HEK293 (cell line): Measurements from ENCODE around the gene TAF1B.

Source experiments
- CTCF ChIA-PET: fragments of 350-600 bp; formaldehyde crosslinking; extraction: SDS; loops from one replicate; lab custom pipeline; 2021; ENCODE audit warnings: antibody characterized with exemption; lab: Yijun Ruan, JAX
- POLR2A ChIA-PET: fragments of 300-600 bp; formaldehyde crosslinking; extraction: SDS; loops from one replicate; lab custom pipeline; 2020; ENCODE audit warnings: antibody characterized with exemption, inconsistent platforms; lab: Yijun Ruan, JAX
- H3K27ac ChIP-seq: fragments of 200-500 bp; sonication (Bioruptor generic); 2 replicates; pipeline ENCODE4 v1.5.1; 2014; ENCODE audit warnings: low read depth, low read length, control low read depth, inconsistent platforms; ENCODE audit errors: extremely low read depth
- H3K36me3 ChIP-seq, 2 experiments: fragments of 200-500 bp in 1 of 2; sonication (Bioruptor generic) in 1 of 2; 1 replicate in 1 of 2; 2 replicates in 1 of 2; pipeline ENCODE4 v1.5.1; 2014 to 2017; ENCODE audit warnings: inconsistent platforms in 2 of 2, low read length in 2 of 2; ENCODE audit not compliant: control insufficient read depth in 2 of 2, insufficient read depth in 1 of 2
- H3K4me1 ChIP-seq: fragments of 200-500 bp; sonication (Bioruptor generic); 2 replicates; pipeline ENCODE4 v1.5.1; 2014; ENCODE audit warnings: mild to moderate bottlenecking, low read length, inconsistent platforms; ENCODE audit not compliant: control insufficient read depth, insufficient read depth
- H3K4me3 ChIP-seq: 2 replicates; pipeline ENCODE4 v1.5.1; 2011; ENCODE audit warnings: low read depth, mild to moderate bottlenecking, control low read depth, low read length, moderate library complexity
- H3K9me3 ChIP-seq: fragments of 200-500 bp; sonication (Bioruptor generic); 2 replicates; pipeline ENCODE4 v1.5.1; 2014; ENCODE audit warnings: low read depth, low read length, inconsistent platforms; ENCODE audit not compliant: control insufficient read depth, insufficient read depth
- GLIS2 ChIP-seq: fragments of 450-650 bp; formaldehyde crosslinking; IDR thresholded peaks from 2 replicates; pipeline ENCODE4 v1.5.1; 2016; ENCODE audit warnings: missing biosample characterization, missing genetic modification characterization
- HOXC10 ChIP-seq: sonication (generic); formaldehyde crosslinking; IDR thresholded peaks from 2 replicates; pipeline ENCODE4 v1.8.1; 2023; ENCODE audit warnings: mild to moderate bottlenecking, missing genetic modification reagents
- TRIM28 ChIP-seq: IDR thresholded peaks from 2 replicates; pipeline ENCODE4 v1.6.1; 2011; ENCODE audit warnings: low read length, control low read depth, borderline replicate concordance
- WT1 ChIP-seq: fragments of 450-650 bp; formaldehyde crosslinking; IDR thresholded peaks from 2 replicates; pipeline ENCODE4 v1.5.1; 2016; ENCODE audit warnings: missing biosample characterization, missing genetic modification characterization
- YY1 ChIP-seq: fragments of 450-650 bp; formaldehyde crosslinking; IDR thresholded peaks from 2 replicates; pipeline ENCODE4 v1.5.1; 2018; ENCODE audit warnings: missing biosample characterization, missing genetic modification characterization
- ZBTB17 ChIP-seq: fragments of 450-650 bp; formaldehyde crosslinking; IDR thresholded peaks from 2 replicates; pipeline ENCODE4 v1.5.1; 2016; ENCODE audit warnings: missing biosample characterization, missing genetic modification characterization
- ZNF138 ChIP-seq: fragments of 450-650 bp; formaldehyde crosslinking; IDR thresholded peaks from 2 replicates; pipeline ENCODE4 v1.5.1; 2016; ENCODE audit warnings: missing biosample characterization, missing genetic modification characterization, borderline replicate concordance
- ZNF561 ChIP-seq: fragments of 450-650 bp; IDR thresholded peaks from 2 replicates; pipeline ENCODE4 v1.5.1; 2018; ENCODE audit warnings: missing biosample characterization, missing genetic modification characterization, borderline replicate concordance
- ZNF639 ChIP-seq: fragments of 450-650 bp; formaldehyde crosslinking; IDR thresholded peaks from 2 replicates; pipeline ENCODE4 v1.5.1; 2016; ENCODE audit warnings: missing biosample characterization, missing genetic modification characterization
- ZNF658 ChIP-seq: fragments of 450-650 bp; formaldehyde crosslinking; IDR thresholded peaks from 2 replicates; pipeline ENCODE4; 2016; ENCODE audit warnings: missing biosample characterization, missing genetic modification characterization
- ZXDB ChIP-seq: fragments of 450-650 bp; formaldehyde crosslinking; IDR thresholded peaks from 2 replicates; pipeline ENCODE4 v1.5.1; 2016; ENCODE audit warnings: missing biosample characterization, missing genetic modification characterization
- TF ChIP-seq, protein P1 (sequence below): fragments of 450-650 bp; formaldehyde crosslinking; conservative IDR thresholded peaks from 2 replicates; pipeline ENCODE4 v1.5.1; 2016; ENCODE audit warnings: low read depth, missing biosample characterization, missing genetic modification characterization
- TF ChIP-seq, protein P2 (sequence below): fragments of 450-650 bp; formaldehyde crosslinking; IDR thresholded peaks from 2 replicates; pipeline ENCODE4 v1.5.1; 2016; ENCODE audit warnings: missing biosample characterization, missing genetic modification characterization
- TF ChIP-seq, protein P3 (sequence below): fragments of 450-650 bp; formaldehyde crosslinking; IDR thresholded peaks from 2 replicates; pipeline ENCODE4 v1.5.1; 2016; ENCODE audit warnings: missing biosample characterization, missing genetic modification characterization, borderline replicate concordance
- TF ChIP-seq, protein P4 (sequence below): fragments of 450-650 bp; formaldehyde crosslinking; optimal IDR thresholded peaks from 2 replicates; pipeline ENCODE3; 2016; ENCODE audit warnings: missing biosample characterization, mild to moderate bottlenecking, missing genetic modification characterization

The TAF1B gene

DNA sequence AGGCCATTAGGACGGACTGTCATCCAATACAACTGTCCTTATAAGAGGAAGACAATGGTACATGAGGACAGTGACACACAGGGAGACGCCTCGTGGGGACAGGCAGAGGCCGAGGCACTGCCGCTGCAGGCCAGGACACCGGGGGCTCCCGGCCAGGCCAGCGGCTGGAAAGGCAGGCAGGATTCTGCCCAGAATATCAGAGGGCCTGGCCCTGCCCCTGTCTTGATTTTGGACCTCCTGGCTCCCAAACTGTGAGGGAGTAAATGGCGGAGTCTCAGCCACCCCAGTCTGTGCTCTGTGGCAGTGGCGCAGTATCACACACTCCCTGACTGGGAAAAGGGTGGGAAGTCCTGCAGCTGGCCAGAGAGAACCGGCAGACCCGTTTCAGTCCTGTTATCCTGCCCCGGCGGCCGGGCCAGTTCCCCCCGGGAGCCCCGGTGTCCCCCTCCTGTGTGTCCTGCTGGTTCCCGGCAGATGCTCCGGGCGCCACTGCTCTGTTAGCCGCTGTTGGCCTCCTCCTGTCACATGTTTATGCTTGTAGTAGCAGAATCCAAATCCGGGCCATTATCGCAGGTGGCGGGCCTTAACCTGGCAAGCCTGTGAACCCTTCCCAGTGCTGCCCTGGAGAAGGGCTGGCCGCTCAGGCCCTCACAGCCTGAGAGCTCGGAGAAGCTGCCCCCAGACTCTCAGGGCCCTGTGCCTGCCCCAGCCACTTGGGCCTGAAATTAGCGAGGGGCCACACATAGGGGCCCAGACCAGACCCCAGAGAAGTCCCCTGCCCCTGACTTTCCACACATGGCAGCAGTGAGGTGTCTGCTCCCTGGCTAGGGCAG lies 31.4 kb upstream of the TAF1B start:
- TF ChIP-seq ZBTB17 (tag by site-specific recombination) (no peak), YY1 (tag by site-specific recombination) (no peak), ZNF561 (no peak), ZNF639 (tag by site-specific recombination) (no peak), TRIM28 (no peak), ZXDB (no peak), GLIS2 (tag by site-specific recombination) (no peak), HOXC10 (CRISPR knock-in tag) (no peak), WT1 (no peak), ZNF138 (tag by site-specific recombination) (no peak), ZNF658 (no peak)
- TF ChIP-seq, protein P1, sequence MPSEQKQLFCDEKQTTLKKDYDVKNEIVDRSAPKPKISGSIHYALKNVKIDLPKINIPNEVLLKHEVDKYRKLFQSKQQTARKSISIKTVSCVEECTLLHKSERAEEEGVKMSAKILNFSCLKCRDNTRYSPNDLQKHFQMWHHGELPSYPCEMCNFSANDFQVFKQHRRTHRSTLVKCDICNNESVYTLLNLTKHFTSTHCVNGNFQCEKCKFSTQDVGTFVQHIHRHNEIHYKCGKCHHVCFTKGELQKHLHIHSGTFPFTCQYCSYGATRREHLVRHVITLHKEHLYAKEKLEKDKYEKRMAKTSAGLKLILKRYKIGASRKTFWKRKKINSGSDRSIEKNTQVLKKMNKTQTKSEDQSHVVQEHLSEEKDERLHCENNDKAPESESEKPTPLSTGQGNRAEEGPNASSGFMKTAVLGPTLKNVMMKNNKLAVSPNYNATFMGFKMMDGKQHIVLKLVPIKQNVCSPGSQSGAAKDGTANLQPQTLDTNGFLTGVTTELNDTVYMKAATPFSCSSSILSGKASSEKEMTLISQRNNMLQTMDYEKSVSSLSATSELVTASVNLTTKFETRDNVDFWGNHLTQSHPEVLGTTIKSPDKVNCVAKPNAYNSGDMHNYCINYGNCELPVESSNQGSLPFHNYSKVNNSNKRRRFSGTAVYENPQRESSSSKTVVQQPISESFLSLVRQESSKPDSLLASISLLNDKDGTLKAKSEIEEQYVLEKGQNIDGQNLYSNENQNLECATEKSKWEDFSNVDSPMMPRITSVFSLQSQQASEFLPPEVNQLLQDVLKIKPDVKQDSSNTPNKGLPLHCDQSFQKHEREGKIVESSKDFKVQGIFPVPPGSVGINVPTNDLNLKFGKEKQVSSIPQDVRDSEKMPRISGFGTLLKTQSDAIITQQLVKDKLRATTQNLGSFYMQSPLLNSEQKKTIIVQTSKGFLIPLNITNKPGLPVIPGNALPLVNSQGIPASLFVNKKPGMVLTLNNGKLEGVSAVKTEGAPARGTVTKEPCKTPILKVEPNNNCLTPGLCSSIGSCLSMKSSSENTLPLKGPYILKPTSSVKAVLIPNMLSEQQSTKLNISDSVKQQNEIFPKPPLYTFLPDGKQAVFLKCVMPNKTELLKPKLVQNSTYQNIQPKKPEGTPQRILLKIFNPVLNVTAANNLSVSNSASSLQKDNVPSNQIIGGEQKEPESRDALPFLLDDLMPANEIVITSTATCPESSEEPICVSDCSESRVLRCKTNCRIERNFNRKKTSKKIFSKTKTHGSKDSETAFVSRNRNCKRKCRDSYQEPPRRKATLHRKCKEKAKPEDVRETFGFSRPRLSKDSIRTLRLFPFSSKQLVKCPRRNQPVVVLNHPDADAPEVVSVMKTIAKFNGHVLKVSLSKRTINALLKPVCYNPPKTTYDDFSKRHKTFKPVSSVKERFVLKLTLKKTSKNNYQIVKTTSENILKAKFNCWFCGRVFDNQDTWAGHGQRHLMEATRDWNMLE (tag by site-specific recombination), result no peak
- TF ChIP-seq, protein P2, sequence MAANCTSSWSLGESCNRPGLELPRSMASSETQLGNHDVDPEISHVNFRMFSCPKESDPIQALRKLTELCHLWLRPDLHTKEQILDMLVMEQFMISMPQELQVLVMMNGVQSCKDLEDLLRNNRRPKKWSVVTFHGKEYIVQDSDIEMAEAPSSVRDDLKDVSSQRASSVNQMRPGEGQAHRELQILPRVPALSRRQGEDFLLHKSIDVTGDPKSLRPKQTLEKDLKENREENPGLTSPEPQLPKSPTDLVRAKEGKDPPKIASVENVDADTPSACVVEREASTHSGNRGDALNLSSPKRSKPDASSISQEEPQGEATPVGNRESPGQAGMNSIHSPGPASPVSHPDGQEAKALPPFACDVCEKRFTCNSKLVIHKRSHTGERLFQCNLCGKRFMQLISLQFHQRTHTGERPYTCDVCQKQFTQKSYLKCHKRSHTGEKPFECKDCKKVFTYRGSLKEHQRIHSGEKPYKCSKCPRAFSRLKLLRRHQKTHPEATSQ (tag by site-specific recombination), result no peak
- TF ChIP-seq, protein P3, sequence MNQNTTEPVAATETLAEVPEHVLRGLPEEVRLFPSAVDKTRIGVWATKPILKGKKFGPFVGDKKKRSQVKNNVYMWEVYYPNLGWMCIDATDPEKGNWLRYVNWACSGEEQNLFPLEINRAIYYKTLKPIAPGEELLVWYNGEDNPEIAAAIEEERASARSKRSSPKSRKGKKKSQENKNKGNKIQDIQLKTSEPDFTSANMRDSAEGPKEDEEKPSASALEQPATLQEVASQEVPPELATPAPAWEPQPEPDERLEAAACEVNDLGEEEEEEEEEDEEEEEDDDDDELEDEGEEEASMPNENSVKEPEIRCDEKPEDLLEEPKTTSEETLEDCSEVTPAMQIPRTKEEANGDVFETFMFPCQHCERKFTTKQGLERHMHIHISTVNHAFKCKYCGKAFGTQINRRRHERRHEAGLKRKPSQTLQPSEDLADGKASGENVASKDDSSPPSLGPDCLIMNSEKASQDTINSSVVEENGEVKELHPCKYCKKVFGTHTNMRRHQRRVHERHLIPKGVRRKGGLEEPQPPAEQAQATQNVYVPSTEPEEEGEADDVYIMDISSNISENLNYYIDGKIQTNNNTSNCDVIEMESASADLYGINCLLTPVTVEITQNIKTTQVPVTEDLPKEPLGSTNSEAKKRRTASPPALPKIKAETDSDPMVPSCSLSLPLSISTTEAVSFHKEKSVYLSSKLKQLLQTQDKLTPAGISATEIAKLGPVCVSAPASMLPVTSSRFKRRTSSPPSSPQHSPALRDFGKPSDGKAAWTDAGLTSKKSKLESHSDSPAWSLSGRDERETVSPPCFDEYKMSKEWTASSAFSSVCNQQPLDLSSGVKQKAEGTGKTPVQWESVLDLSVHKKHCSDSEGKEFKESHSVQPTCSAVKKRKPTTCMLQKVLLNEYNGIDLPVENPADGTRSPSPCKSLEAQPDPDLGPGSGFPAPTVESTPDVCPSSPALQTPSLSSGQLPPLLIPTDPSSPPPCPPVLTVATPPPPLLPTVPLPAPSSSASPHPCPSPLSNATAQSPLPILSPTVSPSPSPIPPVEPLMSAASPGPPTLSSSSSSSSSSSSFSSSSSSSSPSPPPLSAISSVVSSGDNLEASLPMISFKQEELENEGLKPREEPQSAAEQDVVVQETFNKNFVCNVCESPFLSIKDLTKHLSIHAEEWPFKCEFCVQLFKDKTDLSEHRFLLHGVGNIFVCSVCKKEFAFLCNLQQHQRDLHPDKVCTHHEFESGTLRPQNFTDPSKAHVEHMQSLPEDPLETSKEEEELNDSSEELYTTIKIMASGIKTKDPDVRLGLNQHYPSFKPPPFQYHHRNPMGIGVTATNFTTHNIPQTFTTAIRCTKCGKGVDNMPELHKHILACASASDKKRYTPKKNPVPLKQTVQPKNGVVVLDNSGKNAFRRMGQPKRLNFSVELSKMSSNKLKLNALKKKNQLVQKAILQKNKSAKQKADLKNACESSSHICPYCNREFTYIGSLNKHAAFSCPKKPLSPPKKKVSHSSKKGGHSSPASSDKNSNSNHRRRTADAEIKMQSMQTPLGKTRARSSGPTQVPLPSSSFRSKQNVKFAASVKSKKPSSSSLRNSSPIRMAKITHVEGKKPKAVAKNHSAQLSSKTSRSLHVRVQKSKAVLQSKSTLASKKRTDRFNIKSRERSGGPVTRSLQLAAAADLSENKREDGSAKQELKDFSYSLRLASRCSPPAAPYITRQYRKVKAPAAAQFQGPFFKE (tag by site-specific recombination), result no peak
- TF ChIP-seq, protein P4, sequence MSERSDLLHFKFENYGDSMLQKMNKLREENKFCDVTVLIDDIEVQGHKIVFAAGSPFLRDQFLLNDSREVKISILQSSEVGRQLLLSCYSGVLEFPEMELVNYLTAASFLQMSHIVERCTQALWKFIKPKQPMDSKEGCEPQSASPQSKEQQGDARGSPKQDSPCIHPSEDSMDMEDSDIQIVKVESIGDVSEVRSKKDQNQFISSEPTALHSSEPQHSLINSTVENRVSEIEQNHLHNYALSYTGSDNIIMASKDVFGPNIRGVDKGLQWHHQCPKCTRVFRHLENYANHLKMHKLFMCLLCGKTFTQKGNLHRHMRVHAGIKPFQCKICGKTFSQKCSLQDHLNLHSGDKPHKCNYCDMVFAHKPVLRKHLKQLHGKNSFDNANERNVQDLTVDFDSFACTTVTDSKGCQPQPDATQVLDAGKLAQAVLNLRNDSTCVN (tag by site-specific recombination), result no peak
- no peaks in the 10 kb centered on the region for H3K36me3 ChIP-seq
- H3K27ac ChIP-seq, result no peak overlapping the region
- POLR2A ChIA-PET, result no interaction called here
- CTCF ChIA-PET, result interaction anchor here (0.7 to 6.6 kb wide), 4 partner anchors 10 to 235 kb away, joined by 3 to 90 read pairs (median 49); partner anchors contain the start of gene TAF1B
- H3K4me1 ChIP-seq, result no peaks in the 10 kb centered on the region
- no peaks in the 10 kb centered on the region for H3K9me3 ChIP-seq
- H3K4me3 ChIP-seq, result no peak overlapping the region
